DOHH2 (cell line): Measurements from ENCODE around the gene TTC12.

Source experiments
- CTCF ChIP-seq: fragments of 200-600 bp; sonication (generic); IDR thresholded peaks from one replicate; pipeline ENCODE4 v1.5.1; 2014; ENCODE audit warnings: antibody characterized with exemption, mild to moderate bottlenecking, low read depth, low read length; ENCODE audit not compliant: poor library complexity, severe bottlenecking
- EZH2phosphoT487 ChIP-seq: fragments of 200-600 bp; sonication (generic); IDR thresholded peaks from 2 replicates; pipeline ENCODE4 v1.6.1; 2017; ENCODE audit warnings: borderline replicate concordance, mild to moderate bottlenecking, antibody characterized with exemption, low read length, moderate library complexity, mixed read lengths

GRCh38 chr11:113409526-113409925 lies 95.1 kb downstream of the TTC12 start:
- TF ChIP-seq CTCF (no peak), EZH2phosphoT487 (no peak)
